GM06990 (cell line): ENCODE measurements around the gene ALB.

ENCODE experiments used
- DNase-seq: peaks from one replicate; pipeline ENCODE4 v3.0.0-alpha.2; 2011; ENCODE audit not compliant: insufficient read length; ENCODE audit errors: extremely low read depth
- H3K27me3 ChIP-seq: replicated peaks from 2 replicates; pipeline ENCODE4 v1.6.0; 2011; ENCODE audit warnings: low read length; ENCODE audit not compliant: control insufficient read depth, insufficient read depth
- H3K36me3 ChIP-seq: 2 replicates; pipeline ENCODE4 v1.5.1; 2011; ENCODE audit warnings: low read length; ENCODE audit not compliant: control insufficient read depth, insufficient read depth
- H3K4me3 ChIP-seq: replicated peaks from 2 replicates; pipeline ENCODE4 v1.5.1; 2011; ENCODE audit warnings: low read depth, mild to moderate bottlenecking, control low read depth, low read length
- CTCF ChIP-seq: IDR thresholded peaks from 2 replicates; pipeline ENCODE4 v1.5.1; 2011; ENCODE audit warnings: low read length, control low read depth, mild to moderate bottlenecking, inconsistent platforms; ENCODE audit not compliant: insufficient read depth, poor library complexity, severe bottlenecking

ALB gene

GRCh38 chr4:73468170-73468569 is 64.1 kb downstream of the ALB start:
- Histone ChIP-seq H3K4me3 (no peak overlapping the region), H3K27me3 (no peaks in the 10 kb centered on the region), H3K36me3 (no peaks in the 10 kb centered on the region)
- no peak for DNase-seq
- no peak for TF ChIP-seq CTCF

- Histone ChIP-seq H3K4me3 (no peak overlapping the region), H3K36me3 (no peaks in the 10 kb centered on the region), H3K27me3 (no peaks in the 10 kb centered on the region)
- DNase-seq: no peak
- no peak for TF ChIP-seq CTCF
These were observed 66.6 kb downstream of the ALB start for GRCh38 chr4:73470728-73471127.
